Lung (tissue), 12 donors: Measurements from ENCODE around the gene FEN1. TPM values are rescaled to one million over a fixed set of nuclear protein-coding genes. Genes with fewer than 3 reads are reported as not detected.

ENCODE experiments used
- ATAC-seq: fragments of 200-7000 bp; cut with Tn5 transposase; one replicate; pipeline ENCODE4 v1.9.1; 2020; ENCODE audit warnings: moderate number of reproducible peaks; ENCODE audit not compliant: insufficient read depth, low FRiP score
- DNase-seq, 3 donors: peaks; one replicate each; pipeline ENCODE4 v3.0.0-alpha.2; 2013 to 2017
- H3K27ac ChIP-seq, 2 donors: one replicate each; pipeline ENCODE4 v1.5.1; 2013; ENCODE audit warnings: mild to moderate bottlenecking in 2 of 2, moderate library complexity in 2 of 2, control low read depth in 1 of 2, inconsistent platforms in 1 of 2, low read depth in 1 of 2, low read length in 1 of 2
- H3K27me3 ChIP-seq, 3 donors: one replicate each; pipeline ENCODE4 v1.5.1; 2013; ENCODE audit warnings: low read length in 2 of 3; ENCODE audit not compliant: control insufficient read depth in 3 of 3, insufficient read depth in 3 of 3
- H3K36me3 ChIP-seq, 4 donors: one replicate each; pipeline ENCODE4 v1.5.1; 2013; ENCODE audit warnings: low read length in 4 of 4, mild to moderate bottlenecking in 1 of 4, moderate library complexity in 1 of 4; ENCODE audit not compliant: control insufficient read depth in 4 of 4, insufficient read depth in 4 of 4
- H3K4me1 ChIP-seq, 5 donors: one replicate each; pipeline ENCODE4 v1.5.1; 2013; ENCODE audit warnings: low read length in 5 of 5, mild to moderate bottlenecking in 2 of 5, moderate library complexity in 1 of 5; ENCODE audit not compliant: control insufficient read depth in 5 of 5, insufficient read depth in 5 of 5
- H3K4me3 ChIP-seq: one replicate; pipeline ENCODE4 v1.5.1; 2013; ENCODE audit warnings: mild to moderate bottlenecking, control low read depth, moderate library complexity
- H3K9ac ChIP-seq, 2 donors: one replicate each; pipeline ENCODE4 v1.5.1; 2013; ENCODE audit warnings: low read length in 2 of 2, control low read depth in 1 of 2; ENCODE audit not compliant: insufficient read depth in 1 of 2
- H3K9me3 ChIP-seq, 4 donors: one replicate each; pipeline ENCODE4 v1.5.1; 2013; ENCODE audit warnings: low read length in 3 of 4, mild to moderate bottlenecking in 1 of 4, moderate library complexity in 1 of 4; ENCODE audit not compliant: control insufficient read depth in 4 of 4, insufficient read depth in 3 of 4
- CTCF ChIP-seq: IDR thresholded peaks from 2 replicates; pipeline ENCODE4 v1.5.1; 2012; ENCODE audit warnings: mild to moderate bottlenecking; ENCODE audit errors: control extremely low read depth, extremely low read depth
- WGBS, 2 donors: extraction: QIAGEN DNeasy Blood & Tissue Kit; methylation state at CpG; one replicate each; pipeline ENCODE4 v1.1.7; 2013; 5-methylcytosine and 5-hydroxymethylcytosine counted together
- polyA plus RNA-seq, 2 donors: library from polyadenylated mRNA; stranded (reverse); fragments of 200-250 nt; gene quantifications; one replicate each; pipeline ENCODE4 v1.2.1, GENCODE V29; 2013
- total RNA-seq, 2 donors: library from RNA; depleted of rRNA in 1 of 2; stranded (reverse); fragments of >200 nt in 1 of 2; gene quantifications; one replicate each; pipeline ENCODE4 v1.2.1, GENCODE V29; 2014 to 2021
- donor health status: control.
- donor health status: control.
- donor health status: Bipolar disorder and iron deficiency.
- donor health status: healthy.
- donor health status: DM: yes; HTN: yes; CAD: no.

FEN1 gene
- total and polyA plus RNA-seq, 4 donors: 6.4 to 13.2 (median 10.2) TPM

DNA sequence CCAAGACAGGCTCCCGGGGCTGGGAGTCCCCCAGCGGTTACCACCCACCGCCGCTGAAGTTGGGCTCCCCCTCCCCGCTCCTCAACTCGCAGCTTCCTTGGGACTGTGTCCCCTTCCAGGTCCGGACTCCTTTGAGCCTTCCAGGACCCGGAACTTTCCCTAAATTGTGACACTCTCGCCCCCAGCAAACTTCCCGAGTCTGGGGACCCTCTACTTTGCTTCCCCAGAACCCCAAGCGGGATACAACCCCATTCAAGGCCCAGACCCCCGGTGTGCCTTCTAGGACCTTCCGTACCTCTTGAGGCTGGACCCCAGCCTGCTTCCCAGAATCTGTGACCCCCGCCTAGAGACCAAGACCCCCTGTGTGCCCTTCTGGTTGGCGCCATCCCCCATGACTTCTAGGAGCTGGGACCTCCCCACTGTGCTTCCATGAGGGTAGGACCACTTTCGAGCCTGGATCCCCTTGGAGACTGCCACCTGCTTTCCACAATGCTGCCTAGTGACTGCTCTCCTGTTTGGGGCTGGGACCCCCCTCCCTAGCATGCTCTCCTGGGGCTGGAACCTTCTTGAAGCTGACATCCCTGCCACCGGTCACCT is 39.7 kb upstream of the FEN1 start:
- no peaks in the 10 kb centered on the region for H3K9me3 ChIP-seq
- no peaks in the 10 kb centered on the region for H3K36me3 ChIP-seq
- DNase-seq (peak in 1 of 3 donors; percentile 34), ATAC-seq (no peak)
- H3K4me3 ChIP-seq: peak overlapping the region; percentile 40
- TF ChIP-seq CTCF: no peak
- H3K27ac ChIP-seq: peak overlapping the region in 1 of 2 donors; percentile 45
- H3K4me1 ChIP-seq: peaks cover 0 to 22% (median under 1%) of the 10 kb centered on the region in 5 donors
- H3K9ac ChIP-seq: no peak overlapping the region
- H3K27me3 ChIP-seq: peaks cover 0 to 4% (median 0%) of the 10 kb centered on the region in 3 donors
- WGBS, 2 donors: 33 to 39% methylated on average over 17 of the region's 17 CpGs

DNA sequence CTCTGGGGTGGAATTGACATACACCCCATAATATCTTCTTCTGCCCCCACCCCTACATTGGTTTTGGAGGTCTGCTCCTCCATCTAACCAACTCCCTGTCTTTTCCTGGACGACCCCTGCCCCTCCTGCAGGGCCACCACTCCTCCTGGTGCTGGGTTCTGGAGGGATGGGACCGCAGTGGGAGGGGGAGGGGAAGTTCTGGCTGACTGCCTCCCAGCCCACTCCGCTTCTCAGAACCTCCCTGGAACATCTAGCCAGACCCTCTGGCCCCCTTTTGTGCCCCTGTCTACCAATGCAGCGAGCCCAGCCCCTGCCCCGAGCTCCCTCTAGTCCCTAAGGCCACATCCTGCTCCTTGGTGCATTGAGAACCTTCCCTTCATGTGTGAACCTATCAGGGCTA is 39.0 kb upstream of the FEN1 start:
- DNase-seq (no peak), ATAC-seq (no peak)
- H3K36me3 ChIP-seq: no peaks in the 10 kb centered on the region
- TF ChIP-seq CTCF: no peak
- H3K9me3 ChIP-seq: no peaks in the 10 kb centered on the region
- 84 to 90% methylated on average over 5 of the region's 5 CpGs for WGBS, 2 donors
- peaks cover 0 to 22% (median 0%) of the 10 kb centered on the region in 5 donors for H3K4me1 ChIP-seq
- no peak overlapping the region for H3K9ac ChIP-seq
- H3K27ac ChIP-seq: no peak overlapping the region
- peaks cover 0 to 4% (median 0%) of the 10 kb centered on the region in 3 donors for H3K27me3 ChIP-seq
- no peak overlapping the region for H3K4me3 ChIP-seq

DNA sequence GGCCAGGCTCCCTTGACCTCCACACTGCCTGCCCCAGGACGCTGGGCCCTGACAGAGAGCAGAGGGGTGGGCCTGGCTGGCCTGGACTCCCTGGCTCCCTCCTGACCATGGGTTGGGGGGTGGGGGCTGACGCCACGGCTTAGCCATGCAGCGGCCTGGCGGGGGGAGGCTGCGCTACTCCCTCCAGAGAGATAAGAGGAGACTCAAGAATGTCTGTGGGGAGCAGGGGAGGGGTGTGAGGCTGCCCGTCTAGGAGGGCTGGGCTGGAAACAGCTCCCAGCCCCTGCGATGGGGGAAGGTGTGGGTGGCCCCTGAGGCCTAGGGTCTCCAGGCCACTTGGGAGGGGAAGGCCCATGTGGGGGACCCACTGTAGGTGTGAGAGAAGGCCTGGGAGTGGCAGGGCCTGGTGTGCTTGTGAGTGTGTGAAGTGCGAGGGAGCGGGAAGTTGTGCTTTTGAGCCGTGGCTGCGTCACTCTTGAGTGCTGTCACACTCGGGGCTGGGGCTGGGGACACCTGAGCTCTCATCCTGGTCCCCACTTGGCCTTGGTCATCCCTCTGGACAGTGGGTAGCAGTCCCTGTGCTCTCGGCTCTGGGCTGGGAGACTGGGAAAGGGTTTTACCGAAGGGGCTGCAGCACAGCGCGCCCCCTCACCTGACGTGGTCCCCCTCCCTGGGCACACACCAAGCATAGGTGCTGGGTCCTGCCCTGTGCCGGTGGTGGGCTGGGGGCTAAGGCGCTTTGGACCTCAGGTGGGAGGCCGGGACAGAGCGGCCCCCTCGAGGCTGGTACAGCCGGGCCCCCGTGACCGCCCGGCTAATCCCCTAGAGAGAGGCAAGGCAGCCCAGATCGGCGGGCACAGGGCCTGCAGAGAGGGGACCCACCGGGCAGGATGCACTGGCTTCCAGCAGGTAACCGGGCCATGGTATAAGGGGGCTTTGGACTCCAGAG is 37.9 kb upstream of the FEN1 start:
- DNase-seq (peak; percentile 51 to 80 (median 68)), ATAC-seq (peak; percentile 30)
- Histone ChIP-seq H3K4me1 (peaks cover 0 to 22% (median 0%) of the 10 kb centered on the region in 5 donors), H3K36me3 (no peaks in the 10 kb centered on the region), H3K27me3 (peaks cover 0 to 4% (median 0%) of the 10 kb centered on the region in 3 donors), H3K27ac (peak overlapping the region in 1 of 2 donors; percentile 49), H3K9ac (no peak overlapping the region), H3K4me3 (no peak overlapping the region), H3K9me3 (no peaks in the 10 kb centered on the region)
- WGBS, 2 donors: 83 to 90% methylated on average over 31 of the region's 31 CpGs
- TF ChIP-seq CTCF: no peak
